ENCODE results near the gene MAP1A.
"Not testable (repeated sequence)": the region's sequence is repeated elsewhere in the genome, so short reads cannot be mapped to it uniquely, and the experiment has no call there.

The MAP1A gene

GRCh38 chr15:43529587-43530345 lies 12.4 kb downstream of the MAP1A start:
- no peak for DNase-seq (ENCODE audit: low spot score)

GRCh38 chr15:43531018-43531670 lies 13.7 kb downstream of the MAP1A start:
- no peak for DNase-seq (ENCODE audit: low spot score)

- DNase-seq (ENCODE audit: low spot score) = not testable (repeated sequence)
These were observed 15.4 kb downstream of the MAP1A start for GRCh38 chr15:43532826-43533225.

GRCh38 chr15:43534897-43535296 lies 17.5 kb downstream of the MAP1A start:
- DNase-seq (ENCODE audit: low spot score) = no peak

- no peak for DNase-seq (ENCODE audit: low spot score)
These were observed 20.7 kb downstream of the MAP1A start for GRCh38 chr15:43538091-43538490.

GRCh38 chr15:43541785-43542184 lies 24.4 kb downstream of the MAP1A start:
- no peak for DNase-seq (ENCODE audit: low spot score)

GRCh38 chr15:43544266-43544665 lies 26.9 kb downstream of the MAP1A start:
- no peak for DNase-seq (ENCODE audit: low spot score)

- DNase-seq (ENCODE audit: low spot score) = no peak
These were observed 28.0 kb downstream of the MAP1A start for GRCh38 chr15:43545426-43545825.

- DNase-seq (ENCODE audit: low spot score) = no peak
These were observed 30.1 kb downstream of the MAP1A start for GRCh38 chr15:43547539-43547938.

- DNase-seq (ENCODE audit: low spot score) = no peak
These were observed 33.3 kb downstream of the MAP1A start for GRCh38 chr15:43550527-43551363.

- DNase-seq (ENCODE audit: low spot score) = no peak
These were observed 34.8 kb downstream of the MAP1A start for GRCh38 chr15:43552256-43552655.

GRCh38 chr15:43552986-43553385 lies 35.6 kb downstream of the MAP1A start:
- no peak for DNase-seq (ENCODE audit: low spot score)

- not testable (repeated sequence) for DNase-seq (ENCODE audit: low spot score)
These were observed 45.3 kb downstream of the MAP1A start for GRCh38 chr15:43562753-43563152.

GRCh38 chr15:43563793-43564192 lies 46.4 kb downstream of the MAP1A start:
- not testable (repeated sequence) for DNase-seq (ENCODE audit: low spot score)

GRCh38 chr15:43566615-43567014 lies 49.2 kb downstream of the MAP1A start:
- DNase-seq (ENCODE audit: low spot score) = not testable (repeated sequence)

- not testable (repeated sequence) for DNase-seq (ENCODE audit: low spot score)
These were observed 57.2 kb downstream of the MAP1A start for GRCh38 chr15:43574607-43575006.
